Stimulated activated memory B cell treated with anti-CD40 and anti-IgM and Interleukin-4, amounts not matched to agents 10 μg/mL and 1 μg/mL and 100 μg/mL, for 72 hours (primary cell): ENCODE data around the gene CDK8.
A peak's percentile ranks its signal among the peaks of the same experiment; 100 is the strongest.
"Not testable (repeated sequence)": the region's sequence is repeated elsewhere in the genome, so short reads cannot be mapped to it uniquely, and the experiment has no call there.

Experiments
- ATAC-seq: fragments of 150-1000 bp; cut with Tn5 transposase; 2 replicates; pipeline ENCODE4 v1.10.0; 2021
- H3K27ac Mint-ChIP-seq: one replicate; pipeline ENCODE4 v1.8.0; 2022; ENCODE audit warnings: mild to moderate bottlenecking, mixed read lengths
- H3K27me3 Mint-ChIP-seq: one replicate; pipeline ENCODE4 v1.8.0; 2022; ENCODE audit warnings: mixed read lengths
- H3K36me3 Mint-ChIP-seq: one replicate; pipeline ENCODE4 v1.8.0; 2022; ENCODE audit warnings: mixed read lengths
- H3K4me1 Mint-ChIP-seq: one replicate; pipeline ENCODE4 v1.8.0; 2022; ENCODE audit warnings: mixed read lengths
- H3K4me3 Mint-ChIP-seq: one replicate; pipeline ENCODE4 v1.8.0; 2022; ENCODE audit warnings: mild to moderate bottlenecking, moderate library complexity, mixed read lengths
- H3K9me3 Mint-ChIP-seq: one replicate; pipeline ENCODE4 v1.8.0; 2022; ENCODE audit warnings: mixed read lengths

CDK8 gene

GRCh38 chr13:26230703-26231102 lies 23.2 kb upstream of the CDK8 start:
- H3K4me3 Mint-ChIP-seq, result no peak overlapping the region
- no peak overlapping the region for H3K27ac Mint-ChIP-seq
- no peak for ATAC-seq
- H3K27me3 Mint-ChIP-seq, result peaks cover 11% of the 10 kb centered on the region
- no peaks in the 10 kb centered on the region for H3K36me3 Mint-ChIP-seq
- no peaks in the 10 kb centered on the region for H3K4me1 Mint-ChIP-seq
- no peaks in the 10 kb centered on the region for H3K9me3 Mint-ChIP-seq

GRCh38 chr13:26236296-26236695 lies 17.6 kb upstream of the CDK8 start:
- H3K27me3 Mint-ChIP-seq, result peaks cover 23% of the 10 kb centered on the region
- no peaks in the 10 kb centered on the region for H3K4me1 Mint-ChIP-seq
- no peaks in the 10 kb centered on the region for H3K9me3 Mint-ChIP-seq
- no peak overlapping the region for H3K27ac Mint-ChIP-seq
- no peaks in the 10 kb centered on the region for H3K36me3 Mint-ChIP-seq
- ATAC-seq, result no peak
- H3K4me3 Mint-ChIP-seq, result no peak overlapping the region

- Mint-ChIP-seq H3K4me1 (no peaks in the 10 kb centered on the region), H3K36me3 (no peaks in the 10 kb centered on the region), H3K27ac (no peak overlapping the region), H3K27me3 (no peaks in the 10 kb centered on the region), H3K9me3 (peaks cover 3% of the 10 kb centered on the region), H3K4me3 (no peak overlapping the region)
- no peak for ATAC-seq
Measured at GRCh38 chr13:26246154-26246553, 7.8 kb upstream of the CDK8 start.

- Mint-ChIP-seq H3K9me3 (peaks cover 3% of the 10 kb centered on the region), H3K27ac (no peak overlapping the region), H3K27me3 (no peaks in the 10 kb centered on the region), H3K4me3 (no peak overlapping the region), H3K36me3 (no peaks in the 10 kb centered on the region), H3K4me1 (no peaks in the 10 kb centered on the region)
- ATAC-seq, result no peak
Measured at GRCh38 chr13:26247011-26247410, 6.9 kb upstream of the CDK8 start.

- Mint-ChIP-seq H3K36me3 (no peaks in the 10 kb centered on the region), H3K4me3 (no peak overlapping the region), H3K27me3 (no peaks in the 10 kb centered on the region)
Measured at GRCh38 chr13:26247608-26248007, 6.3 kb upstream of the CDK8 start.

DNA sequence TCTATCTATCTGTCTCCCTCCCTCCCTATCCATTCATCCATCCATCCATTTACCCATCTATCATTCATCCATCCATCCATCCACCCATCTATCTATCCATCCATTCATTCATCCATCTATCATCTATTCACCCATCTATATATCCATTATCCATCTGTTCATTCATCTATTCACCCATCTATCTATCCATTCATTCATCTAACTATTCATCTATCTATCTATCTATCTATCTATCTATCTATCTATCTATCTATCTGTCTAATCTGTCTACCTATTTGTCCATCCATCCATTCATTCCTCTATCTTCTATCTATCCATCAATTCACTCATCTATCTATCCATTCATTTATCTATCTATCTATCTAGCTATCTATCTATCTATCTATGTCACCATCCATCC lies 4.4 kb upstream of the CDK8 start:
- Mint-ChIP-seq H3K36me3 (no peaks in the 10 kb centered on the region), H3K9me3 (no peaks in the 10 kb centered on the region), H3K4me3 (no peak overlapping the region), H3K27ac (no peak overlapping the region), H3K27me3 (no peaks in the 10 kb centered on the region), H3K4me1 (peaks cover 6% of the 10 kb centered on the region)
- no peak for ATAC-seq

More at GRCh38 chr13:26247608-26248007, 6.3 kb upstream of the CDK8 start:
- Mint-ChIP-seq H3K27ac (no peak overlapping the region), H3K4me1 (no peaks in the 10 kb centered on the region), H3K9me3 (no peaks in the 10 kb centered on the region)
- ATAC-seq, result no peak

- H3K27ac Mint-ChIP-seq, ATAC-seq, H3K27me3 Mint-ChIP-seq, H3K4me3 Mint-ChIP-seq, H3K36me3 Mint-ChIP-seq, H3K9me3 Mint-ChIP-seq: not testable (repeated sequence)
- H3K4me1 Mint-ChIP-seq, result peaks cover 21% of the 10 kb centered on the region
Measured at GRCh38 chr13:26252006-26252405, 1.9 kb upstream of the CDK8 start.

DNA sequence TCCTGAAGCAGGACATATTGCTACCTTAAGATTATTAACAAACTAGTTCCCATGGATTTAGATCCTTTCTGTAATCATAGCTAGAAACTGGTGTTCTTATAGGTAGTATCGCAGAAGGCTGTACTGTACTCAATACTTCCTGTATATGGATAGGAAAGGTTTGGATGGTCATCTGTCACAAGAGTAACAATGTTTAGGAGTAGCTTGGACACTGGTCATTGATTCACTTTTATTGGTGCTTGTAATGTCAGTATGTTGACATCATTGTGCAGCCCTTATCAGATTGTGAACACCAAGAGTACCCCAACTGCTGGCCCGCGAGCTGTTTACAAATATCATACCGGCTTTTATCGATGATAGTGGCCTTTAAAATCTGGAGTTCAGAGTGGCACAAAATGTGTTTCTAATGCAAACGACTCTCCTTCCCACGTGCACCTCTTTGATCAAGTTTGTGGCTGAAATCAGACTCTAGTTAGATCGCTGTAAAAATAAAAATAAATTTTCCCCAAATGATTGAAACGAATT lies 605 bp upstream of the CDK8 start:
- peaks cover 29% of the 10 kb centered on the region for H3K4me1 Mint-ChIP-seq
- peak overlapping the region; percentile 91 for H3K27ac Mint-ChIP-seq

DNA sequence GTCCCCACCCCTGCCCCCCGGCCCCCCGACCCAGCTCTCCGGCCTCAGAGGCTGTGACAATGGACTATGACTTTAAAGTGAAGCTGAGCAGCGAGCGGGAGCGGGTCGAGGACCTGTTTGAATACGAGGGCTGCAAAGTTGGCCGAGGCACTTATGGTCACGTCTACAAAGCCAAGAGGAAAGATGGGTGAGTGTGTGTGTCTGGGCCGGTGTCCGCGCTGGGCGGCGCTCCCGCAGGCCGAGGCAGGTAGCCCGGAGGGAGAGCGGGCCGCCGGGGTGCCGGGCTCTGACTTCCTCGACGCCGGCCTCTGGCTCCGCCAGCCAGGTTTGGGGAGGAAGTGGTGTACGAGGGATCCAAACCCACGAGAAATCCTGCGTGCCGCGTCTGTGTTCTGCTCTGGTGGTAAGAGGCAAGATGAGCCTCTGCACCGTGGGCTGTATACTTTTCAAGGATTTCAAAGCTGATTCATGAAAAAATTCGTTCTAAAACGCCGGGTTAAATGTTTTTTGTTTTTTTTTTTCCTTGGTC lies 718 bp downstream of the CDK8 start:
- peak; percentile 52 for ATAC-seq
- Mint-ChIP-seq H3K27me3 (no peaks in the 10 kb centered on the region), H3K27ac (peak overlapping the region; percentile 91), H3K9me3 (no peaks in the 10 kb centered on the region), H3K4me1 (peaks cover 33% of the 10 kb centered on the region), H3K36me3 (no peaks in the 10 kb centered on the region), H3K4me3 (peak overlapping the region; percentile 87)

More for the DNA sequence above, 605 bp upstream of the CDK8 start:
- no peak for ATAC-seq
- Mint-ChIP-seq H3K9me3 (no peaks in the 10 kb centered on the region), H3K27me3 (no peaks in the 10 kb centered on the region), H3K36me3 (no peaks in the 10 kb centered on the region), H3K4me3 (peak overlapping the region; percentile 87)

DNA sequence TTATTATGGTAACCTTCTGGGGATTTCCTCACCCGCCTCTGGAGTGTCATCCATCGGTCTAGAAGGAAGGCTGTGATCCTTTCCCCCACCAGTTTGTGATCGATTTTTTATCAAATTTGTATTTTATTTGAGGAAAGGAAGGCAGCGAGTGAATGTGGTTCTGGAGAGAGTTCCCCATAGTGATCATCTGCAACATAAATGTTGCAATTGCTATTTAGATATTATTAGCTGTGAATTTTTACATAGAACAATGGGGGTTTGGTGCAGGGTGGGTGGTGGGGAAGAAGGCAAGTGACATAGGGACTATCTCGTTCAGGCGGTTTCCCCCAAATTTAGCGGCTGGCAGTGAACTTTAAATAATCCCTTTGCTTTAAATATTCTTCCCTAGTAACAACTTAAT lies 1.2 kb downstream of the CDK8 start:
- Mint-ChIP-seq H3K27ac (peak overlapping the region; percentile 91), H3K4me1 (peaks cover 35% of the 10 kb centered on the region), H3K4me3 (peak overlapping the region; percentile 87), H3K9me3 (no peaks in the 10 kb centered on the region), H3K27me3 (no peaks in the 10 kb centered on the region), H3K36me3 (no peaks in the 10 kb centered on the region)
- ATAC-seq, result no peak

- ATAC-seq, result no peak
- no peaks in the 10 kb centered on the region for H3K36me3 Mint-ChIP-seq
- H3K4me3 Mint-ChIP-seq, result peak overlapping the region; percentile 87
- H3K27me3 Mint-ChIP-seq, result no peaks in the 10 kb centered on the region
- H3K27ac Mint-ChIP-seq, result no peak overlapping the region
- H3K9me3 Mint-ChIP-seq, result no peaks in the 10 kb centered on the region
- H3K4me1 Mint-ChIP-seq, result peaks cover 35% of the 10 kb centered on the region
Measured at GRCh38 chr13:26255691-26256277, 1.9 kb downstream of the CDK8 start.

GRCh38 chr13:26257049-26257448 lies 3.1 kb downstream of the CDK8 start:
- H3K27me3 Mint-ChIP-seq, result no peaks in the 10 kb centered on the region
- H3K36me3 Mint-ChIP-seq, result no peaks in the 10 kb centered on the region
- H3K9me3 Mint-ChIP-seq, result no peaks in the 10 kb centered on the region
- ATAC-seq, result no peak
- H3K27ac Mint-ChIP-seq, result no peak overlapping the region
- H3K4me1 Mint-ChIP-seq, result peaks cover 37% of the 10 kb centered on the region
- H3K4me3 Mint-ChIP-seq, result no peak overlapping the region

- no peak overlapping the region for H3K27ac Mint-ChIP-seq
- no peak overlapping the region for H3K4me3 Mint-ChIP-seq
- H3K27me3 Mint-ChIP-seq, result no peaks in the 10 kb centered on the region
- peaks cover 2% of the 10 kb centered on the region for H3K9me3 Mint-ChIP-seq
- H3K36me3 Mint-ChIP-seq, result no peaks in the 10 kb centered on the region
- H3K4me1 Mint-ChIP-seq, result peaks cover 35% of the 10 kb centered on the region
- no peak for ATAC-seq
Measured at GRCh38 chr13:26259634-26260033, 5.7 kb downstream of the CDK8 start.

DNA sequence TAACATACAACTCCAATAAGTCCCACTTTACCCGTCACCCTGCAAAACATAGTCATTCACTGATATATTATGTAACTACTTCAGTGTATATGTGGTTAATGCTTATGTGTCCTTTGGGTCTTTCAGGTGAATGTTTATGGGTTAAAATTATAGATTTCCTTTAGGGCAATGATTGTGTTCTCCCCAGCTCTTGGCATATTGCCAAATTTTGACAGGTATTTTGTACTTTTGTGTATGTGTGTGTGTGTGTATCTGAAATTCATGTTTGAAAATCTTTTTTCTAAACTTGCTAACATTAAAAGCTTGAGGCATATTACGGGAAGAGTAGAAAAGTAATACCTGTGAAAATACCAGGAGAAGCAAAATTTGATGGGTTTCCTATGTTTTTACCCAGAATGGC lies 8.2 kb downstream of the CDK8 start:
- no peaks in the 10 kb centered on the region for H3K36me3 Mint-ChIP-seq
- H3K4me1 Mint-ChIP-seq, result peaks cover 38% of the 10 kb centered on the region
- no peaks in the 10 kb centered on the region for H3K27me3 Mint-ChIP-seq
- no peak for ATAC-seq
- H3K4me3 Mint-ChIP-seq, result no peak overlapping the region
- H3K27ac Mint-ChIP-seq, result no peak overlapping the region
- H3K9me3 Mint-ChIP-seq, result peaks cover 3% of the 10 kb centered on the region

DNA sequence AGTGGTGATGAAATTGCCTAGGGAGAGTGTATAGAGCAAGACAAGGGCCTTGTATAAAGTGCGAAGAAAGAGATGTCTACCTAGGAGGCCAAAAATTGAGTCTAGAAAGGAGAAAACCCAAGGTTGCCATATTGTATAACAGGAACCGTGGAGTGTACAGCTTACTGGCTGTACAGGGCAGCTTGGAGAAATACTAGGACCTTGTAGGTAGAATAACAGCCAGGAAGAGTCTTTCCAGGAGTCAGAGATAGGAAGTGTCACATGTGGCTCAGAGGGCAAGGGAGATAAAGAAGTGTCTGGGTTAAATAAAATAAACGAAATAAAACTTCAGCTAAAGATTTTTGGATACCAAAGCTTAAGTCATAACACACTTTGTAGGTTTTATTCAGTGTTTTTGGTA lies 12.4 kb downstream of the CDK8 start:
- Mint-ChIP-seq H3K36me3 (no peaks in the 10 kb centered on the region), H3K27ac (no peak overlapping the region), H3K9me3 (peaks cover 3% of the 10 kb centered on the region), H3K4me3 (no peak overlapping the region), H3K4me1 (peaks cover 45% of the 10 kb centered on the region), H3K27me3 (no peaks in the 10 kb centered on the region)
- no peak for ATAC-seq

DNA sequence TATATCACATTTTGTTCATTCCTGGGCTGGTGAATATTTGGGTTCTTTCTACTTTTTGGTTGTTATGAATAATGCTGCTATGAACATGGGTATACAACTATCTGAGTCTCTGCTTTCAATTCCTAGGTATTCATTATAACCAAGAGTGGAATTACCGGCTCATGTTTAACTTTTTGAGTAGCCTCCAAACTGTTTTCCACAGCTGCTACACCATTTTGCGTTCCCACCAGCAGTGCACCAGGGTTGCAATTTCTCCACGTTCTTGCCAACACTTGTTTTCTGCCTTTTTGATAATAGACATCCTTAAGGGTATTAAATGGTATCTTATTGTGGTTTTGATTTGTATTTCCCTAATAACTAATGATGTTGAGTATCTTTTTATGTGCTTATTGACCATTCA lies 16.8 kb downstream of the CDK8 start:
- no peaks in the 10 kb centered on the region for H3K27me3 Mint-ChIP-seq
- H3K9me3 Mint-ChIP-seq, result no peaks in the 10 kb centered on the region
- no peak overlapping the region for H3K27ac Mint-ChIP-seq
- H3K4me1 Mint-ChIP-seq, result peaks cover 37% of the 10 kb centered on the region
- ATAC-seq, result no peak
- H3K36me3 Mint-ChIP-seq, result no peaks in the 10 kb centered on the region
- no peak overlapping the region for H3K4me3 Mint-ChIP-seq
